ENCODE data around the gene LRRD1. TPM values are rescaled to one million over a fixed set of nuclear protein-coding genes. Genes with fewer than 3 reads are reported as not detected.
"Not testable (repeated sequence)": the region's sequence is repeated elsewhere in the genome, so short reads cannot be mapped to it uniquely, and the experiment has no call there.

LRRD1 gene
- total RNA-seq, 1 donor from 2014 or later: 0.19 TPM

GRCh38 chr7:92149736-92150239, 29.2 kb downstream of the LRRD1 start:
- H3K27me3 Mint-ChIP-seq: no peaks in the 10 kb centered on the region
- no peak for TF ChIP-seq CTCF (conservative IDR thresholded peaks at IDR 0.05)
- H3K4me1 Mint-ChIP-seq (ENCODE audit: unreplicated experiment): no peaks in the 10 kb centered on the region
- H3K36me3 Mint-ChIP-seq: no peaks in the 10 kb centered on the region
- H3K9me3 Mint-ChIP-seq: no peaks in the 10 kb centered on the region
- no peak for DNase-seq (ENCODE audit: extremely low spot score, unreplicated experiment)
- H3K27ac Mint-ChIP-seq: no peak overlapping the region
- H3K4me3 Mint-ChIP-seq: no peak overlapping the region

- not testable (repeated sequence) for H3K4me1 Mint-ChIP-seq (ENCODE audit: unreplicated experiment); H3K27ac Mint-ChIP-seq
Observed at GRCh38 chr7:92143192-92143880, 35.6 kb downstream of the LRRD1 start.

GRCh38 chr7:92142791-92143190, 36.2 kb downstream of the LRRD1 start:
- not testable (repeated sequence) for H3K27ac Mint-ChIP-seq

More at GRCh38 chr7:92143192-92143880, 35.6 kb downstream of the LRRD1 start:
- H3K27me3 Mint-ChIP-seq; H3K9me3 Mint-ChIP-seq; H3K4me3 Mint-ChIP-seq; DNase-seq (ENCODE audit: extremely low spot score, unreplicated experiment); H3K36me3 Mint-ChIP-seq: not testable (repeated sequence)

GRCh38 chr7:92141161-92141560, 37.8 kb downstream of the LRRD1 start:
- H3K4me1 Mint-ChIP-seq (ENCODE audit: unreplicated experiment): peaks cover 5% of the 10 kb centered on the region
- DNase-seq (ENCODE audit: extremely low spot score, unreplicated experiment): no peak
- TF ChIP-seq CTCF (conservative IDR thresholded peaks at IDR 0.05): no peak
- no peaks in the 10 kb centered on the region for H3K27me3 Mint-ChIP-seq
- no peak overlapping the region for H3K4me3 Mint-ChIP-seq
- no peak overlapping the region for H3K27ac Mint-ChIP-seq
- peaks cover 4% of the 10 kb centered on the region for H3K9me3 Mint-ChIP-seq
- no peaks in the 10 kb centered on the region for H3K36me3 Mint-ChIP-seq

More at GRCh38 chr7:92142791-92143190, 36.2 kb downstream of the LRRD1 start:
- H3K36me3 Mint-ChIP-seq; H3K27me3 Mint-ChIP-seq; DNase-seq (ENCODE audit: extremely low spot score, unreplicated experiment); H3K4me1 Mint-ChIP-seq (ENCODE audit: unreplicated experiment); H3K9me3 Mint-ChIP-seq; H3K4me3 Mint-ChIP-seq: not testable (repeated sequence)

GRCh38 chr7:92137557-92137956, 41.4 kb downstream of the LRRD1 start:
- H3K27me3 Mint-ChIP-seq: no peaks in the 10 kb centered on the region
- DNase-seq (ENCODE audit: extremely low spot score, unreplicated experiment): no peak
- H3K27ac Mint-ChIP-seq: peak overlapping the region; percentile 81

GRCh38 chr7:92135052-92135889, 43.7 kb downstream of the LRRD1 start:
- Mint-ChIP-seq H3K4me3 (peak overlapping the region; percentile 99), H3K27me3 (no peaks in the 10 kb centered on the region), H3K9me3 (no peaks in the 10 kb centered on the region), H3K27ac (peak overlapping the region; percentile 100), H3K36me3 (peaks cover 14% of the 10 kb centered on the region), H3K4me1 (ENCODE audit: unreplicated experiment) (peaks cover 35% of the 10 kb centered on the region)
- no peak for DNase-seq (ENCODE audit: extremely low spot score, unreplicated experiment)
- peak; percentile 2 for TF ChIP-seq CTCF (conservative IDR thresholded peaks at IDR 0.05)

More at GRCh38 chr7:92137557-92137956, 41.4 kb downstream of the LRRD1 start:
- TF ChIP-seq CTCF (conservative IDR thresholded peaks at IDR 0.05): no peak
- peaks cover 21% of the 10 kb centered on the region for H3K4me1 Mint-ChIP-seq (ENCODE audit: unreplicated experiment)
- H3K36me3 Mint-ChIP-seq: peaks cover 4% of the 10 kb centered on the region
- peaks cover 2% of the 10 kb centered on the region for H3K9me3 Mint-ChIP-seq
- peak overlapping the region; percentile 22 for H3K4me3 Mint-ChIP-seq

Measured in type B pancreatic cell (in vitro differentiated cells).